ENCODE results near the gene HNF1B. TPM values are rescaled to one million over a fixed set of nuclear protein-coding genes. Genes with fewer than 3 reads are reported as not detected.
A peak's percentile ranks its signal among the peaks of the same experiment; 100 is the strongest.

HNF1B gene
- total RNA-seq, 1 donor from 2014 or later = not detected

DNA sequence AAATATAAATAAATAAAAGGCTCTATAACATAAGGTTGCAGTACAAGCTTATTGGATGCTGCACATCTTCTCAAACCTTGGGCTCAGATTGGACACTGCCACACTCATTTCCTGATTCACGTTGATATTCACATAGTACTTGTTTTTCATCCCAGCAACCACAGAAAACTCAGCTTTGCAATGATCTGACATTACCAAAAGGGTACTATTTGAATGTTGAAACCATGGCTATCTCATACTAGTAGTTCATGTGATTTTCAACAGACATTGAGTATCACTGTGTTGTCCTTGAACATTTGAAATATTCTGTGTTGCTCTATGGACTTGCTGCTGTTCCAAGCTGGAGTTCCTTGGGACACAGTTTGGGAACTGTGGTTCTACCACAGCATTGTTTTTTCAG, 87.7 kb downstream of the HNF1B start:
- DNase-seq (no peak), ATAC-seq (ENCODE audit: poor library complexity) (no peak)
- intact Hi-C loops (cut with DNase I) = no loop called here

DNA sequence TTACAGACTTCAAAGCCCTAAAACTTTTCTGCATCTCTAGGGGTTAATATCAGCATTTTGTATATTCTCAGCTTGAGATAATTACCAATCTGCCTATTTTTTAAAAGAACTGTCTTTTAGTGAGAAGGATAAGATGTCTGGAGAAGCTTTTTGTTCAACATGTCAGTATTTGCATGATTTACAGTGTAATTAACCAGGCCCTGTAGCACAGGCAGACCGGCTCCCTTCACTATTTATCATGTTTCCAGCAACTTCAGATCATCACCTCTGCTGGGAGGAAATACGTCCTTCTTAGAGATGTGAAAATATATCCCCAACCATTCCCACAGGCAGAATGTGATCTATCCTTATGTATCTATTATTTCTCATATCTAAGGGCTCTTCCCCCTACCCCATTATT, 93.0 kb downstream of the HNF1B start:
- intact Hi-C loops (cut with DNase I) = loop anchor here (5.0 kb wide), 1 partner anchor 120 kb away; no protein-coding TSS in a partner anchor
- DNase-seq (no peak), ATAC-seq (ENCODE audit: poor library complexity) (no peak)

GRCh38 chr17:37650419-37651003, 94.3 kb downstream of the HNF1B start:
- DNase-seq (no peak), ATAC-seq (ENCODE audit: poor library complexity) (no peak)
- intact Hi-C loops (cut with DNase I) = loop anchor here (5.0 kb wide), 1 partner anchor 122 kb away; no protein-coding TSS in a partner anchor

- ATAC-seq (ENCODE audit: poor library complexity) (no peak), DNase-seq (no peak)
- intact Hi-C loops (cut with DNase I) = no loop called here
Observed at GRCh38 chr17:37648555-37648954, 96.3 kb downstream of the HNF1B start.

GRCh38 chr17:37647856-37648255, 97.0 kb downstream of the HNF1B start:
- intact Hi-C loops (cut with DNase I) = no loop called here
- no peak for ATAC-seq (ENCODE audit: poor library complexity)
- DNase-seq = no peak

DNA sequence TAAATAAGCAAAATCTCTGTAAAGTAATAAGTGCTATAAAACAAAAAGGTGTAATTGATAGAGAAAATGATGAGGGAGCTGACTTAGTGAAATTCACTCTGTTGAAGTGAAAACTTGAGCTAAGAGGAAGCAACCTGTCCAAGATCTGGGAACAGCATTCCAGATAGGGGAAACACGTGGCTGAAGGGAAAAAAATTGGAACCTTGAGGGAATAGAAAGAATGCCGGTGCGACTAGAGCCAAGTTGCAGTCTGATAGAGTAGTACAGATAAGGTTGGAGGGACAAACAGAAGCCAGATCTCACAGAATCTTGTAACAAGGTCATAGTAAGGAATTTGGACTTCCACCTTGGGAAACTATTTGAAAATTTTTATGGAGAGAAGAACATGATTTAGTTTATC, 101.0 kb downstream of the HNF1B start:
- ATAC-seq (ENCODE audit: poor library complexity) (peak; percentile 13), DNase-seq (no peak)
- intact Hi-C loops (cut with DNase I) = no loop called here

GRCh38 chr17:37643118-37643766, 101.6 kb downstream of the HNF1B start, which contains the start of gene DDX52:
Gene DDX52 (minus strand): TSS chr17:37643446. CDS start chr17:37643420, 26 bp downstream.
- DNase-seq = peak; percentile 96
- peak; percentile 100 for ATAC-seq (ENCODE audit: poor library complexity)
- intact Hi-C loops (cut with DNase I) = no loop called here

DNA sequence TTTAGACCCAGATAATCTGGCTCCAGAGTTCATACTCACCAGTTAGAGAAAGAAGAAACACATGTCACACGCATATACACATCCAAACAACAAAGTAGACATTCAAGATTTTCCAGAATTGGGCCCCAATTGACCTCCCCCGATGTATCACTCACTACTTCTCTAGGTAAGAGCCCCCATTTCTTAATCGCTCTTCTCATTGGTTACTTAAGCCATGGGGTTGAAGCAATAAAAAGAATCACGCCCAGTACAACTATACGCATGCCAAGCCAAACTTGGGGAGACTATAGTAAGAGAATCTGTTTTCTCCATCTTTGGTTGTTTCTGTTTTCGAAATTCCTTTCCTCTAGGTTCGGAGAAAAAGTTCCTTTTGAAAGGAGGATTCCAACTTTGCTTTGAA, 102.2 kb downstream of the HNF1B start:
- intact Hi-C loops (cut with DNase I) = no loop called here
- no peak for DNase-seq

GRCh38 chr17:37640015-37640414, 104.8 kb downstream of the HNF1B start:
- intact Hi-C loops (cut with DNase I) = no loop called here
- ATAC-seq (ENCODE audit: poor library complexity) (no peak), DNase-seq (no peak)

More for the DNA sequence above, 102.2 kb downstream of the HNF1B start:
- ATAC-seq (ENCODE audit: poor library complexity) = peak; percentile 18

DNA sequence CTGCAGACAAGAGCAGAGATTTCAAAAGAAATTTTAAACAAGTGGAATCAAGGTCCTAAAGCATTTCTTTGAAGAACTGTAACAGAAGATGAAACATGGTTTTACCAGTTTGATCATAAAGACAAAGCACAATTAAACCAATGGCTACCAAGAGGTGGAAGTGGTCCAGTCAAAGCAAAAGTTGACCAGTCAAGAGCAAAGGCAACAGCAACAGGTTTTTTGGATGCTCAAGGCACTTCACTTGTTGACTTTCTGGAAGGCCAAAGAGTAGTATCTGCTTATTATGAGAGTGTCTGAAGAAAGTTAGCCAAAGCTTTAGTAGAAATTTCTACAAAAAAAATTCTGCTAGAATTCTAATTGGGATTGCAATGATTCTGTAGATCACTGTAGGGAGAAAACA, 106.9 kb downstream of the HNF1B start:
- no peak for DNase-seq
- ATAC-seq (ENCODE audit: poor library complexity) = no peak
- intact Hi-C loops (cut with DNase I) = no loop called here

Other genes starting within 250 kb of the HNF1B start
- gene SYNRG, start 135.6 kb downstream of the HNF1B start, total RNA-seq = 32.6 TPM
- 13.6 TPM for gene DDX52, start 101.6 kb downstream of the HNF1B start, total RNA-seq
- gene TBC1D3K, start 179.4 kb upstream of the HNF1B start, total RNA-seq = not detected
- 7.4 TPM for gene TBC1D3L, start 244.0 kb upstream of the HNF1B start, total RNA-seq